HG02571 (cell line): ENCODE results near the gene UNC5A.
"Not testable (repeated sequence)": the region's sequence is repeated elsewhere in the genome, so short reads cannot be mapped to it uniquely, and the experiment has no call there.

ENCODE experiments used
- ATAC-seq: cut with Tn5 transposase; IDR thresholded peaks from one replicate; pipeline ENCODE4 v1.9.1; 2021; ENCODE audit warnings: mild to moderate bottlenecking, moderate library complexity; ENCODE audit not compliant: unreplicated experiment

UNC5A gene

GRCh38 chr5:176861276-176861675, 50.9 kb downstream of the UNC5A start:
- ATAC-seq: no peak

- no peak for ATAC-seq
Measured at GRCh38 chr5:176862330-176862995, 52.1 kb downstream of the UNC5A start.

GRCh38 chr5:176863041-176863764, 52.8 kb downstream of the UNC5A start:
- ATAC-seq: no peak

GRCh38 chr5:176863765-176864098, 53.4 kb downstream of the UNC5A start:
- ATAC-seq: no peak

GRCh38 chr5:176864755-176865154, 54.4 kb downstream of the UNC5A start:
- ATAC-seq: no peak

- ATAC-seq: no peak
Measured at GRCh38 chr5:176865964-176866363, 55.6 kb downstream of the UNC5A start.

- no peak for ATAC-seq
Measured at GRCh38 chr5:176866707-176867310, 56.5 kb downstream of the UNC5A start.

- no peak for ATAC-seq
Measured at GRCh38 chr5:176868126-176868525, 57.8 kb downstream of the UNC5A start.

GRCh38 chr5:176868731-176869130, 58.4 kb downstream of the UNC5A start:
- ATAC-seq: no peak

- ATAC-seq: no peak
Measured at GRCh38 chr5:176869501-176870109, 59.2 kb downstream of the UNC5A start.

- ATAC-seq: no peak
Measured at GRCh38 chr5:176870110-176870591, 59.8 kb downstream of the UNC5A start.

GRCh38 chr5:176870644-176871043, 60.3 kb downstream of the UNC5A start:
- not testable (repeated sequence) for ATAC-seq

- not testable (repeated sequence) for ATAC-seq
Measured at GRCh38 chr5:176872586-176872985, 62.2 kb downstream of the UNC5A start.

- ATAC-seq: not testable (repeated sequence)
Measured at GRCh38 chr5:176873011-176873410, 62.7 kb downstream of the UNC5A start.

GRCh38 chr5:176873541-176874172, 63.3 kb downstream of the UNC5A start:
- ATAC-seq: no peak

GRCh38 chr5:176874198-176874780, 63.9 kb downstream of the UNC5A start:
- ATAC-seq: no peak

GRCh38 chr5:176875014-176875550, 64.7 kb downstream of the UNC5A start:
- ATAC-seq: no peak

GRCh38 chr5:176875783-176876505, 65.6 kb downstream of the UNC5A start:
- no peak for ATAC-seq

GRCh38 chr5:176876506-176877431, 66.4 kb downstream of the UNC5A start:
- ATAC-seq: no peak
